Measurements from ENCODE around the gene LTK.

Gene LTK

GRCh38 chr15:41494922-41495735, 18.5 kb downstream of the LTK start:
- peak; percentile 17 for ATAC-seq
- Mint-ChIP-seq H3K4me3 (peak overlapping the region; percentile 79 to 81), H3K4me1 (peaks cover 48% of the 10 kb centered on the region), H3K27ac (peak overlapping the region in 1 of 2 donors; percentile 69), H3K9me3 (peaks cover 0 to 3% of the 10 kb centered on the region in 2 donors), H3K27me3 (peaks cover 73% of the 10 kb centered on the region)
- DNase-seq, result peak; percentile 60 to 62

GRCh38 chr15:41494190-41494921, 19.3 kb downstream of the LTK start:
- Mint-ChIP-seq H3K27me3 (peaks cover 65% of the 10 kb centered on the region), H3K27ac (no peak overlapping the region), H3K4me1 (peaks cover 56% of the 10 kb centered on the region), H3K4me3 (peak overlapping the region; percentile 79 to 81), H3K9me3 (peaks cover 0 to 5% of the 10 kb centered on the region in 2 donors)
- ATAC-seq (peak; percentile 13), DNase-seq (peak; percentile 66 to 70)

- DNase-seq (no peak), ATAC-seq (peak; percentile 27)
- no peak overlapping the region for H3K27ac Mint-ChIP-seq
- H3K9me3 Mint-ChIP-seq, result peaks cover 0 to 5% of the 10 kb centered on the region in 2 donors
- H3K4me1 Mint-ChIP-seq, result peaks cover 61% of the 10 kb centered on the region
- peaks cover 60% of the 10 kb centered on the region for H3K27me3 Mint-ChIP-seq
- H3K4me3 Mint-ChIP-seq, result peak overlapping the region; percentile 79 to 81
Measured at GRCh38 chr15:41493902-41494189, 19.8 kb downstream of the LTK start.

- peaks cover 0 to 5% of the 10 kb centered on the region in 2 donors for H3K9me3 Mint-ChIP-seq
- peaks cover 55% of the 10 kb centered on the region for H3K27me3 Mint-ChIP-seq
- DNase-seq, result peak; percentile 93 to 94
- H3K4me3 Mint-ChIP-seq, result peak within 1 kb of the TSS; percentile 79 to 86
- H3K4me1 Mint-ChIP-seq, result peaks cover 66% of the 10 kb centered on the region
- ATAC-seq, result peak; percentile 84
- peak within 1 kb of the TSS; percentile 28 to 88 for H3K27ac Mint-ChIP-seq
Measured at GRCh38 chr15:41493205-41493901, 20.3 kb downstream of the LTK start, which contains the start of gene ITPKA. Gene ITPKA (plus strand): TSS chr15:41493874. CDS start chr15:41493928, 54 bp downstream.

GRCh38 chr15:41492597-41493204, 20.9 kb downstream of the LTK start:
- no peak for ATAC-seq
- Mint-ChIP-seq H3K27me3 (peaks cover 50% of the 10 kb centered on the region), H3K4me3 (peak overlapping the region; percentile 75 to 86), H3K9me3 (peaks cover 0 to 5% of the 10 kb centered on the region in 2 donors), H3K4me1 (peaks cover 72% of the 10 kb centered on the region), H3K27ac (peak overlapping the region; percentile 28 to 88)
- no peak for DNase-seq

GRCh38 chr15:41491889-41492288, 21.7 kb downstream of the LTK start:
- Mint-ChIP-seq H3K4me1 (peaks cover 80% of the 10 kb centered on the region), H3K27ac (no peak overlapping the region), H3K4me3 (peak overlapping the region in 1 of 2 donors; percentile 11), H3K9me3 (peaks cover 0 to 5% of the 10 kb centered on the region in 2 donors), H3K27me3 (peaks cover 45% of the 10 kb centered on the region)
- DNase-seq, result no peak
- no peak for ATAC-seq

GRCh38 chr15:41490355-41490754, 23.3 kb downstream of the LTK start:
- Mint-ChIP-seq H3K4me3 (peak overlapping the region; percentile 21 to 52), H3K4me1 (peaks cover 75% of the 10 kb centered on the region), H3K27ac (peak overlapping the region; percentile 42 to 55), H3K27me3 (peaks cover 34% of the 10 kb centered on the region), H3K9me3 (peaks cover 0 to 5% of the 10 kb centered on the region in 2 donors)
- DNase-seq (peak in 1 of 2 donors; percentile 71), ATAC-seq (peak; percentile 73)

- Mint-ChIP-seq H3K9me3 (peaks cover 0 to 5% of the 10 kb centered on the region in 2 donors), H3K4me3 (no peak overlapping the region), H3K4me1 (peaks cover 70% of the 10 kb centered on the region), H3K27me3 (peaks cover 28% of the 10 kb centered on the region), H3K27ac (no peak overlapping the region)
- no peak for DNase-seq
- no peak for ATAC-seq
Measured at GRCh38 chr15:41489641-41490040, 24.0 kb downstream of the LTK start.

- H3K4me1 Mint-ChIP-seq, result peaks cover 79% of the 10 kb centered on the region
- peak; percentile 62 to 71 for DNase-seq
- ATAC-seq, result peak; percentile 37
- H3K27me3 Mint-ChIP-seq, result peaks cover 27% of the 10 kb centered on the region
- H3K9me3 Mint-ChIP-seq, result peaks cover 0 to 5% of the 10 kb centered on the region in 2 donors
- peak overlapping the region; percentile 77 to 95 for H3K27ac Mint-ChIP-seq
- peak overlapping the region in 1 of 2 donors; percentile 39 for H3K4me3 Mint-ChIP-seq
Measured at GRCh38 chr15:41487802-41488201, 25.8 kb downstream of the LTK start.

GRCh38 chr15:41487381-41487780, 26.2 kb downstream of the LTK start:
- no peak for ATAC-seq
- Mint-ChIP-seq H3K27ac (peak overlapping the region in 1 of 2 donors; percentile 95), H3K9me3 (peaks cover 0 to 5% of the 10 kb centered on the region in 2 donors), H3K4me3 (no peak overlapping the region), H3K27me3 (peaks cover 22% of the 10 kb centered on the region), H3K4me1 (peaks cover 78% of the 10 kb centered on the region)
- DNase-seq, result no peak

GRCh38 chr15:41486286-41486685, 27.3 kb downstream of the LTK start:
- no peak for DNase-seq
- Mint-ChIP-seq H3K4me1 (peaks cover 74% of the 10 kb centered on the region), H3K4me3 (no peak overlapping the region), H3K27ac (no peak overlapping the region), H3K9me3 (peaks cover 0 to 5% of the 10 kb centered on the region in 2 donors), H3K27me3 (peaks cover 12% of the 10 kb centered on the region)
- no peak for ATAC-seq

- ATAC-seq, result no peak
- peaks cover 0 to under 1% of the 10 kb centered on the region in 2 donors for H3K9me3 Mint-ChIP-seq
- H3K27me3 Mint-ChIP-seq, result peaks cover 8% of the 10 kb centered on the region
- H3K27ac Mint-ChIP-seq, result peak overlapping the region in 1 of 2 donors; percentile 9
- peaks cover 70% of the 10 kb centered on the region for H3K4me1 Mint-ChIP-seq
- DNase-seq, result no peak
- no peak overlapping the region for H3K4me3 Mint-ChIP-seq
Measured at GRCh38 chr15:41484937-41485625, 28.5 kb downstream of the LTK start.

GRCh38 chr15:41483519-41483918, 30.1 kb downstream of the LTK start:
- no peaks in the 10 kb centered on the region for H3K9me3 Mint-ChIP-seq
- peak overlapping the region; percentile 50 to 69 for H3K4me3 Mint-ChIP-seq
- peak overlapping the region; percentile 5 to 20 for H3K27ac Mint-ChIP-seq
- peaks cover 64% of the 10 kb centered on the region for H3K4me1 Mint-ChIP-seq
- DNase-seq (no peak), ATAC-seq (peak; percentile 42)
- peaks cover 8% of the 10 kb centered on the region for H3K27me3 Mint-ChIP-seq

- ATAC-seq (peak; percentile 87), DNase-seq (peak in 1 of 2 donors; percentile 71)
- Mint-ChIP-seq H3K4me1 (peaks cover 61% of the 10 kb centered on the region), H3K9me3 (no peaks in the 10 kb centered on the region), H3K4me3 (peak overlapping the region; percentile 50 to 69), H3K27ac (peak overlapping the region; percentile 5 to 76), H3K27me3 (peaks cover 8% of the 10 kb centered on the region)
Measured at GRCh38 chr15:41483115-41483514, 30.5 kb downstream of the LTK start.

Data from stimulated activated naive CD8-positive, alpha-beta T cell treated with anti-CD3 and anti-CD28 coated beads, Interleukin-15, amount 100 ng/mL, for 72 hours (primary cell).